ENCODE data around the gene RBX1.
A peak's percentile ranks its signal among the peaks of the same experiment; 100 is the strongest.

RBX1 gene

GRCh38 chr22:41003066-41003465, 51.9 kb downstream of the RBX1 start:
- ChIA-PET CTCF (interaction anchor here (1.0 kb wide), 1 partner anchor 12 kb away, joined by 4 read pairs; no protein-coding TSS in a partner anchor), POLR2A (no interaction called here)
- TF ChIP-seq CTCF (IDR thresholded peaks at IDR 0.05; ENCODE audit: insufficient read depth, low read length, missing control alignments), result no peak
- DNase-seq (ENCODE audit: low read depth, low spot score), result no peak
- H3K4me3 ChIP-seq (ENCODE audit: low read depth, low read length), result no peak overlapping the region

DNA sequence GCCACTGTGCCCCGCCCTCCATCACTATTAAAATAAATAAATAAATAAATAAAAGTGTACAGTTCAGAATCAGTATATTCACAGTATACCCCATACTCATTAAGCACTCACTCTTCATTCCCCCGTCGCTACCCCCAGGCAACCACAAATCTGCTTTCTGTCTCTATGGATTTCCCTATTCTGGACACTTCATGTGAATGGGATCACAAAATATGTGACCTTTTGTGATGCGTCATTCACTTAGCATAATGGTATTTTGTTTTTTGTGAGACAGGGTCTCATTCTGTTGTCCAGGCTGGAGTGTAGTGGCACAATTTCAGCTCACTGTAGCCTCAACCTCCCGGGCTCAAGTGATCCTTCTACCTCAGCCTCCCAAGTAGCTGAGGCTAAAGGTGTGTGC, 52.8 kb downstream of the RBX1 start:
- POLR2A ChIA-PET, result no interaction called here
- no peak overlapping the region for H3K4me3 ChIP-seq (ENCODE audit: low read depth, low read length)

GRCh38 chr22:41009222-41009948, 58.2 kb downstream of the RBX1 start:
- H3K4me3 ChIP-seq (ENCODE audit: low read depth, low read length), result no peak overlapping the region
- POLR2A ChIA-PET, result interaction anchor here (0.7 kb wide), 1 partner anchor 202 kb away, joined by 4 read pairs; no protein-coding TSS in a partner anchor
- no peak for DNase-seq (ENCODE audit: low read depth, low spot score)
- TF ChIP-seq CTCF (IDR thresholded peaks at IDR 0.05; ENCODE audit: insufficient read depth, low read length, missing control alignments), result no peak
- CTCF ChIA-PET, result interaction anchor here (1.1 kb wide), 1 partner anchor 15 kb away, joined by 3 read pairs; no protein-coding TSS in a partner anchor

More for the DNA sequence above, 52.8 kb downstream of the RBX1 start:
- no peak for DNase-seq (ENCODE audit: low read depth, low spot score)
- CTCF ChIA-PET, result no interaction called here
- TF ChIP-seq CTCF (IDR thresholded peaks at IDR 0.05; ENCODE audit: insufficient read depth, low read length, missing control alignments), result no peak

DNA sequence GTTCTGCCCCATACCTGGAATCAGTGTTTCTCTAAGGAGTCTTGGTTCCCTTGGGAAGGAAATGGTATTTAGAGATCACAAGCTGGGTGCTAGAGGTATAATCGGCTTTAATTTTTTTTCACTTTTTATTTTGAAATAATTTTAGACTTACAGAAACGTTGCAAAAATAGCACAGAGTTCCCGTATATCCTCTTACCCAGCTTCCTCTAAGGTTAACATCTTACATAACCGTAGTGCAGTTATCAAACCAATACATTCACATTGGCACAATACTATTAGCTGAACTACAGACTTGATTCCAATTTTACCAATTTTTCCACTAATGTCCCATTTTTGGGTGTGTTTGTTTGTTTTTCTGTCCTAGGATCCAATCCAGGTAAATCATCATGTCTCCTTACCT, 63.8 kb downstream of the RBX1 start:
- CTCF ChIA-PET, result interaction anchor here (0.7 kb wide), 1 partner anchor 12 kb away, joined by 4 read pairs; no protein-coding TSS in a partner anchor
- POLR2A ChIA-PET, result no interaction called here
- DNase-seq (ENCODE audit: low read depth, low spot score), result no peak
- no peak for TF ChIP-seq CTCF (IDR thresholded peaks at IDR 0.05; ENCODE audit: insufficient read depth, low read length, missing control alignments)
- H3K4me3 ChIP-seq (ENCODE audit: low read depth, low read length), result no peak overlapping the region

- DNase-seq (ENCODE audit: low read depth, low spot score), result no peak
- peak overlapping the region; percentile 63 for H3K4me3 ChIP-seq (ENCODE audit: low read depth, low read length)
- no peak for TF ChIP-seq CTCF (IDR thresholded peaks at IDR 0.05; ENCODE audit: insufficient read depth, low read length, missing control alignments)
- CTCF ChIA-PET, result interaction anchor here (1.0 kb wide), 1 partner anchor 106 kb away, joined by 3 read pairs; no protein-coding TSS in a partner anchor
- POLR2A ChIA-PET, result interaction anchor here (0.6 to 1.0 kb wide), 2 partner anchors 28 to 84 kb away, joined by 3 read pairs; no protein-coding TSS in a partner anchor
Measured at GRCh38 chr22:41021061-41021612, 70.0 kb downstream of the RBX1 start.
